Loucy (cell line): ENCODE data around the gene AKAP5.
A peak's percentile ranks its signal among the peaks of the same experiment; 100 is the strongest.

Experiments used
- H2AFZ ChIP-seq: fragments of 200-600 bp; sonication (generic); 2 replicates; pipeline ENCODE4 v1.6.0; 2016; ENCODE audit warnings: antibody characterized with exemption, mild to moderate bottlenecking, low read length, moderate library complexity
- H3F3A ChIP-seq: fragments of 200-600 bp; 2 replicates; pipeline ENCODE4 v1.6.0; 2016; ENCODE audit warnings: antibody characterized with exemption, low read depth, mild to moderate bottlenecking
- H3K27me3 ChIP-seq: fragments of 200-600 bp; sonication (generic); 2 replicates; pipeline ENCODE4 v1.6.1; 2014; ENCODE audit warnings: low read length, mild to moderate bottlenecking; ENCODE audit not compliant: insufficient read depth, poor library complexity, severe bottlenecking
- H3K36me3 ChIP-seq: fragments of 200-600 bp; sonication (generic); 2 replicates; pipeline ENCODE4 v1.6.1; 2016; ENCODE audit warnings: low read length; ENCODE audit not compliant: insufficient read depth
- H3K4me1 ChIP-seq: fragments of 200-600 bp; sonication (generic); 2 replicates; pipeline ENCODE4 v1.5.1; 2014; ENCODE audit warnings: low read length, mild to moderate bottlenecking; ENCODE audit not compliant: insufficient read depth, poor library complexity, severe bottlenecking
- H3K4me2 ChIP-seq: fragments of 200-600 bp; sonication (generic); 2 replicates; pipeline ENCODE4 v1.6.0; 2014; ENCODE audit warnings: antibody characterized with exemption, low read length, low read depth, mild to moderate bottlenecking; ENCODE audit not compliant: poor library complexity, severe bottlenecking
- H3K4me3 ChIP-seq: fragments of 200-600 bp; sonication (generic); 2 replicates; pipeline ENCODE4 v1.5.1; 2014; ENCODE audit warnings: low read length, mild to moderate bottlenecking, mixed read lengths; ENCODE audit not compliant: poor library complexity, severe bottlenecking
- H3K79me2 ChIP-seq: fragments of 200-600 bp; sonication (generic); 2 replicates; pipeline ENCODE4 v1.6.1; 2014; ENCODE audit warnings: low read length; ENCODE audit not compliant: insufficient read depth
- H3K9ac ChIP-seq: fragments of 200-600 bp; sonication (generic); 2 replicates; pipeline ENCODE4 v1.6.0; 2014; ENCODE audit warnings: mild to moderate bottlenecking, low read depth, low read length, moderate library complexity; ENCODE audit not compliant: poor library complexity, severe bottlenecking
- H3K9me2 ChIP-seq: fragments of 200-600 bp; sonication (generic); replicated peaks from 2 replicates; pipeline ENCODE4 v1.6.1; 2016; ENCODE audit warnings: low read depth, low read length, mixed read lengths
- H3K9me3 ChIP-seq: fragments of 200-600 bp; sonication (generic); 2 replicates; pipeline ENCODE4 v1.6.1; 2014; ENCODE audit warnings: mild to moderate bottlenecking, antibody characterized with exemption, low read length, low read depth; ENCODE audit not compliant: insufficient read depth
- H4K20me1 ChIP-seq: fragments of 200-600 bp; sonication (generic); 2 replicates; pipeline ENCODE4 v1.6.0; 2014; ENCODE audit warnings: antibody characterized with exemption, low read length, mild to moderate bottlenecking; ENCODE audit not compliant: insufficient read depth, poor library complexity, severe bottlenecking
- CTCF ChIP-seq: fragments of 200-600 bp; sonication (generic); conservative IDR thresholded peaks from 2 replicates; pipeline ENCODE4 v1.5.1; 2014; ENCODE audit warnings: mild to moderate bottlenecking, antibody characterized with exemption, low read length
- EZH2phosphoT487 ChIP-seq: fragments of 200-600 bp; IDR thresholded peaks from 2 replicates; pipeline ENCODE4 v1.6.1; 2018; ENCODE audit warnings: antibody characterized with exemption, mild to moderate bottlenecking, moderate library complexity, borderline replicate concordance

The AKAP5 gene

GRCh38 chr14:64502887-64503433, 37.7 kb downstream of the AKAP5 start:
- Histone ChIP-seq H3K4me1 (peaks cover 49% of the 10 kb centered on the region), H3K36me3 (no peaks in the 10 kb centered on the region), H2AFZ (peak overlapping the region; percentile 84)

GRCh38 chr14:64503434-64504309, 38.4 kb downstream of the AKAP5 start, which contains the start of gene ZBTB25:
Gene ZBTB25, minus strand, starts transcription at chr14:64503838. Its CDS starts 13,305 bp downstream, at chr14:64490533.
- TF ChIP-seq CTCF = no peak
- TF ChIP-seq EZH2phosphoT487 = no peak
- H3F3A ChIP-seq = peaks cover 10% of the 10 kb centered on the region; the same call in 1 of the 2 replicates
- peaks cover 84% of the 10 kb centered on the region for H3K79me2 ChIP-seq

More at GRCh38 chr14:64502887-64503433, 37.7 kb downstream of the AKAP5 start:
- peaks cover 10% of the 10 kb centered on the region; the same call in 1 of the 2 replicates for H3F3A ChIP-seq
- H4K20me1 ChIP-seq = peaks cover 54% of the 10 kb centered on the region
- H3K9me2 ChIP-seq = no peaks in the 10 kb centered on the region
- TF ChIP-seq CTCF (no peak), EZH2phosphoT487 (no peak)
- H3K4me2 ChIP-seq = peak overlapping the region; percentile 99
- H3K9ac ChIP-seq = peak overlapping the region; percentile 98
- H3K79me2 ChIP-seq = peaks cover 80% of the 10 kb centered on the region
- H3K4me3 ChIP-seq = peak overlapping the region; percentile 80
- H3K9me3 ChIP-seq = no peaks in the 10 kb centered on the region
- no peaks in the 10 kb centered on the region for H3K27me3 ChIP-seq

GRCh38 chr14:64504310-64504896, 39.1 kb downstream of the AKAP5 start, which contains the start of gene ZBTB1:
Gene ZBTB1, plus strand, starts transcription at chr14:64504770. Its CDS starts 16,735 bp downstream, at chr14:64521505.
- peak within 1 kb of the TSS; percentile 61 for H2AFZ ChIP-seq

More at GRCh38 chr14:64503434-64504309, 38.4 kb downstream of the AKAP5 start, which contains the start of gene ZBTB25:
- Histone ChIP-seq H2AFZ (peak within 1 kb of the TSS; percentile 84), H3K4me1 (peaks cover 54% of the 10 kb centered on the region), H3K9me2 (no peaks in the 10 kb centered on the region), H4K20me1 (peaks cover 61% of the 10 kb centered on the region), H3K36me3 (no peaks in the 10 kb centered on the region), H3K9ac (peak within 1 kb of the TSS; percentile 98), H3K4me2 (peak within 1 kb of the TSS; percentile 99), H3K4me3 (peak within 1 kb of the TSS; percentile 80), H3K27me3 (no peaks in the 10 kb centered on the region), H3K9me3 (no peaks in the 10 kb centered on the region)

More at GRCh38 chr14:64504310-64504896, 39.1 kb downstream of the AKAP5 start, which contains the start of gene ZBTB1:
- Histone ChIP-seq H3K36me3 (no peaks in the 10 kb centered on the region), H4K20me1 (peaks cover 64% of the 10 kb centered on the region), H3F3A (peaks cover 10% of the 10 kb centered on the region; the same call in 1 of the 2 replicates), H3K27me3 (no peaks in the 10 kb centered on the region), H3K9me3 (no peaks in the 10 kb centered on the region), H3K4me1 (peaks cover 60% of the 10 kb centered on the region), H3K4me3 (peak within 1 kb of the TSS; percentile 80), H3K9ac (peak within 1 kb of the TSS; percentile 98), H3K9me2 (no peaks in the 10 kb centered on the region), H3K79me2 (peaks cover 85% of the 10 kb centered on the region), H3K4me2 (peak within 1 kb of the TSS; percentile 99)
- TF ChIP-seq EZH2phosphoT487 (no peak), CTCF (no peak)
